ENCODE measurements around the gene YY1. TPM values are rescaled to one million over a fixed set of nuclear protein-coding genes. Genes with fewer than 3 reads are reported as not detected.
"Not testable (repeated sequence)": the region's sequence is repeated elsewhere in the genome, so short reads cannot be mapped to it uniquely, and the experiment has no call there.

YY1 gene
- total and polyA plus RNA-seq, 9 of the 15 experiments (the other 6 are each of a cell fraction or from before 2014, with no cell fraction given) = 20.8 to 74.2 (median 46.7) TPM

DNA sequence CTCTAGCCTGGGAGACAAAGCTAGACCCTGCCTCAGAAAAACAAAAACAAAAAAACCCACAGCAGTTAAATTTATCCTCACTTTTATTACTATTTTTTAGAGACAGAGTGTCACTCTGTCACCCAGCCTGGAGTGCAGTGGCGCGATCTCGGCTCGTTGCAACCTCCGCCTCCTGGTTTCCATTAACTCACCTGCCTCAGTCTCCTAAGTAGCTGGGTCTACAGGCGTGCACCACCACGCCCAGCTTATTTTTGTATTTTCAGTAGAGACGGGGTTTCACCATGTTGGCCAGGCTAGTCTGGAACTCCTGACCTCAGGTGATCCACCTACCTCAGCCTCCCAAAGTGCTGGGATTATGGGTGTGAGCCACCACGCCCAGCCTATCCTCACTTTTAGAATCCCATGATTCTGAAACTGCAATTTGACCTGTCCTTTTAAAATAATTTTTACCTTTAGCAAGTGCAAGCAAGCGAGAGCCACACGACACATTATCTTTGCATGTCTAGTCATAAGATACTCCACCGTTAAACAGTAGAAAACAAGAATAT, 2.6 kb upstream of the YY1 start:
- H3K4me2 ChIP-seq (ENCODE audit: insufficient read depth, low read length) = peak overlapping the region; percentile 82
- H2AFZ ChIP-seq (ENCODE audit: low read depth, low read length); H3K27me3 ChIP-seq (ENCODE audit: control insufficient read depth in 2 of 2, insufficient read depth in 2 of 2, low read length in 2 of 2); DNase-seq (ENCODE audit: extremely low read depth in 1 of 4, low spot score in 3 of 4); ATAC-seq; H3K4me1 ChIP-seq (replicated peaks in 1 of 2; ENCODE audit: control insufficient read depth in 2 of 2, insufficient read depth in 2 of 2, low read length in 2 of 2); BruUV-seq (replicated peaks); H3K9me1 ChIP-seq (ENCODE audit: control insufficient read depth, insufficient read depth, low read length); H3K9me3 ChIP-seq (replicated peaks; ENCODE audit: control insufficient read depth, insufficient read depth, low read depth, low read length); in situ Hi-C loops (cut with MboI); FAIRE-seq; CTCF ChIA-PET (ENCODE audit: low intra/inter-chr PET ratio): not testable (repeated sequence)
- WGBS (ENCODE audit: insufficient coverage, low coverage, missing lambda C conversion rate) = 45% methylated on average over 12 of the region's 12 CpGs
- intact Hi-C loops (cut with micrococcal nuclease) = loop anchor here (5.0 kb wide), 2 partner anchors 44 to 169 kb away; partner anchors contain the start of gene EVL
- H4K20me1 ChIP-seq (replicated peaks; ENCODE audit: control insufficient read depth, insufficient read depth, low read length) = peaks cover 23% of the 10 kb centered on the region
- peak overlapping the region; percentile 96; the same call in 1 of the 2 replicates for H3K4me3 ChIP-seq
- H3K36me3 ChIP-seq (ENCODE audit: control insufficient read depth, insufficient read depth, low read length) = peaks cover 34% of the 10 kb centered on the region
- POLR2A ChIA-PET = interaction anchor here (0.6 to 4.5 kb wide), 7 partner anchors 9 to 614 kb away, joined by 3 to 46 read pairs (median 4); a partner anchor contains a TSS
- peak overlapping the region in 1 of 2 experiments; percentile 94; a peak in 3 of 4 replicates for H3K9ac ChIP-seq (ENCODE audit: insufficient read depth in 1 of 2, low read depth in 2 of 2, low read length in 2 of 2)
- peaks cover 82% of the 10 kb centered on the region for H3K79me2 ChIP-seq (ENCODE audit: control insufficient read depth, insufficient read depth, low read length)
- H3K27ac ChIP-seq (ENCODE audit: extremely low read depth, low read depth, low read length) = peak overlapping the region; percentile 98; the same call in 1 of the 3 replicates

DNA sequence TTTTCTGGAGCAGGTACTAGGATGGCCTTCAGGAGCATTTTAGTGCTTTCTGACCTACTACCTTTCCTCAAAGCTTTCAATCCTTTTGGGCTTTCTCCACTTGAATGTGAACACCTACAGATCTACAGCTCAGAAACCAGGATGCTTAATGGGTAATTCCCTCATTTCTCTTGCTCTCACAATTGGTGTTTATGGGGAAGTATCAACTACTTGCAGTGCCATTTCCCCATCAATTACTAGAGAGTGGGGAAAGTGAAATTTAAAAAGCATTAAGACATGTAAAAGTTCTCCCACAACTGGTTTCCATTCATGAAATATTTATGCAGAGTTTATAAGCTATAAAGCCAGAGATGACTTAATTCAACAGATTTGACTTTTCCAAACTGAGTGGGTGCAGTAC, 2.1 kb upstream of the YY1 start:
- Histone ChIP-seq H3K4me2 (ENCODE audit: insufficient read depth, low read length) (peak overlapping the region; percentile 82), H3K9me3 (replicated peaks; ENCODE audit: control insufficient read depth, insufficient read depth, low read depth, low read length) (no peaks in the 10 kb centered on the region), H3K4me3 (peak overlapping the region; percentile 96), H3K79me2 (ENCODE audit: control insufficient read depth, insufficient read depth, low read length) (peaks cover 83% of the 10 kb centered on the region), H3K9me1 (ENCODE audit: control insufficient read depth, insufficient read depth, low read length) (no peaks in the 10 kb centered on the region), H3K9ac (ENCODE audit: insufficient read depth in 1 of 2, low read depth in 2 of 2, low read length in 2 of 2) (peak overlapping the region in 1 of 2 experiments; percentile 94; a peak in 2 of 4 replicates), H3K27ac (ENCODE audit: extremely low read depth, low read depth, low read length) (peak overlapping the region; percentile 98), H3K36me3 (ENCODE audit: control insufficient read depth, insufficient read depth, low read length) (peaks cover 34% of the 10 kb centered on the region), H4K20me1 (replicated peaks; ENCODE audit: control insufficient read depth, insufficient read depth, low read length) (peaks cover 25% of the 10 kb centered on the region), H3K4me1 (replicated peaks in 1 of 2; ENCODE audit: control insufficient read depth in 2 of 2, insufficient read depth in 2 of 2, low read length in 2 of 2) (peaks cover 6 to 7% of the 10 kb centered on the region in 2 experiments; a peak in 4 of 5 replicates), H3K27me3 (ENCODE audit: control insufficient read depth in 2 of 2, insufficient read depth in 2 of 2, low read length in 2 of 2) (no peaks in the 10 kb centered on the region), H2AFZ (ENCODE audit: low read depth, low read length) (no peak overlapping the region)
- BruUV-seq (replicated peaks) = no TSS peak
- CTCF ChIA-PET (ENCODE audit: low intra/inter-chr PET ratio) = no interaction called here
- ATAC-seq (no peak), FAIRE-seq (no peak), DNase-seq (ENCODE audit: extremely low read depth in 1 of 4, low spot score in 3 of 4) (no peak)
- TF ChIP-seq SMAD1 (IDR thresholded peaks at IDR 0.05; ENCODE audit: low read depth, low read length, partially characterized antibody) = no peak
- TF ChIP-seq XRCC3 (IDR thresholded peaks at IDR 0.05) = no peak
- TF ChIP-seq KAT7 (CRISPR knock-in tag; IDR thresholded peaks at IDR 0.05; ENCODE audit: borderline replicate concordance) = no peak
- TF ChIP-seq ZNF324 (CRISPR knock-in tag; IDR thresholded peaks at IDR 0.05) = no peak
- no peak for TF ChIP-seq CBX2 (IDR thresholded peaks at IDR 0.05; ENCODE audit: insufficient read depth, low read length, poor library complexity, severe bottlenecking)
- in situ Hi-C loops (cut with MboI) (no loop called here), intact Hi-C loops (cut with micrococcal nuclease) (loop anchor here (5.0 kb wide), 2 partner anchors 45 to 170 kb away; partner anchors contain the start of gene EVL)
- POLR2A ChIA-PET = interaction anchor here (0.6 to 4.5 kb wide), 7 partner anchors 8 to 139 kb away, joined by 3 to 46 read pairs (median 4); a partner anchor contains a TSS
